ENCODE data around the gene HES7.

The HES7 gene

GRCh38 chr17:8141741-8142140, 17.8 kb upstream of the HES7 start:
- H3K4me3 ChIP-seq (replicated peaks; ENCODE audit: low read depth, low read length) = no peak overlapping the region
- TF ChIP-seq, protein P1, sequence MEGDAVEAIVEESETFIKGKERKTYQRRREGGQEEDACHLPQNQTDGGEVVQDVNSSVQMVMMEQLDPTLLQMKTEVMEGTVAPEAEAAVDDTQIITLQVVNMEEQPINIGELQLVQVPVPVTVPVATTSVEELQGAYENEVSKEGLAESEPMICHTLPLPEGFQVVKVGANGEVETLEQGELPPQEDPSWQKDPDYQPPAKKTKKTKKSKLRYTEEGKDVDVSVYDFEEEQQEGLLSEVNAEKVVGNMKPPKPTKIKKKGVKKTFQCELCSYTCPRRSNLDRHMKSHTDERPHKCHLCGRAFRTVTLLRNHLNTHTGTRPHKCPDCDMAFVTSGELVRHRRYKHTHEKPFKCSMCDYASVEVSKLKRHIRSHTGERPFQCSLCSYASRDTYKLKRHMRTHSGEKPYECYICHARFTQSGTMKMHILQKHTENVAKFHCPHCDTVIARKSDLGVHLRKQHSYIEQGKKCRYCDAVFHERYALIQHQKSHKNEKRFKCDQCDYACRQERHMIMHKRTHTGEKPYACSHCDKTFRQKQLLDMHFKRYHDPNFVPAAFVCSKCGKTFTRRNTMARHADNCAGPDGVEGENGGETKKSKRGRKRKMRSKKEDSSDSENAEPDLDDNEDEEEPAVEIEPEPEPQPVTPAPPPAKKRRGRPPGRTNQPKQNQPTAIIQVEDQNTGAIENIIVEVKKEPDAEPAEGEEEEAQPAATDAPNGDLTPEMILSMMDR (IDR thresholded peaks at IDR 0.05; ENCODE audit: low read length, missing control alignments) = no peak
- no peak for DNase-seq (ENCODE audit: low read depth)

DNA sequence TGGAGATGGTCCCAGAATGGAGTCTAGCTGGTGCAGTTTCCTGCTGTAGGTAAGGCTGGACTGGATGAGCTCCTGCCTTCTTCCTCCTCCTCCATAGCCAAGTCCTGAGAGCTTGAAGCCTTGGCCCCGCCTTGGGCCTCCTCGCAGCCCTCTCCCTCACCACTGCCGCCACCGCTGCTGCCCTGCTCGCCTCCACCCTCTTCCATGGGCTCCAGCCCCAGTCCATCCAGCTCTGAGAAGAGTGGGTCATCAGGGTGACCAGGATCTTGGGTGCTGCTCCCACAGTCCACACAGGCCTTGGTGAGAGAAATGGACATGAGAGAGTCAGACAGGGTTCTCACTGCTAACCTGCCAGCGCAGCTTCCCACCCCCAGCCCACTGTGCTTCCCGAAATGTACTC, 17.1 kb upstream of the HES7 start:
- no peak overlapping the region for H3K4me3 ChIP-seq (replicated peaks; ENCODE audit: low read depth, low read length)
- TF ChIP-seq, protein P1 (IDR thresholded peaks at IDR 0.05; ENCODE audit: low read length, missing control alignments) = no peak
- no peak for DNase-seq (ENCODE audit: low read depth)

DNA sequence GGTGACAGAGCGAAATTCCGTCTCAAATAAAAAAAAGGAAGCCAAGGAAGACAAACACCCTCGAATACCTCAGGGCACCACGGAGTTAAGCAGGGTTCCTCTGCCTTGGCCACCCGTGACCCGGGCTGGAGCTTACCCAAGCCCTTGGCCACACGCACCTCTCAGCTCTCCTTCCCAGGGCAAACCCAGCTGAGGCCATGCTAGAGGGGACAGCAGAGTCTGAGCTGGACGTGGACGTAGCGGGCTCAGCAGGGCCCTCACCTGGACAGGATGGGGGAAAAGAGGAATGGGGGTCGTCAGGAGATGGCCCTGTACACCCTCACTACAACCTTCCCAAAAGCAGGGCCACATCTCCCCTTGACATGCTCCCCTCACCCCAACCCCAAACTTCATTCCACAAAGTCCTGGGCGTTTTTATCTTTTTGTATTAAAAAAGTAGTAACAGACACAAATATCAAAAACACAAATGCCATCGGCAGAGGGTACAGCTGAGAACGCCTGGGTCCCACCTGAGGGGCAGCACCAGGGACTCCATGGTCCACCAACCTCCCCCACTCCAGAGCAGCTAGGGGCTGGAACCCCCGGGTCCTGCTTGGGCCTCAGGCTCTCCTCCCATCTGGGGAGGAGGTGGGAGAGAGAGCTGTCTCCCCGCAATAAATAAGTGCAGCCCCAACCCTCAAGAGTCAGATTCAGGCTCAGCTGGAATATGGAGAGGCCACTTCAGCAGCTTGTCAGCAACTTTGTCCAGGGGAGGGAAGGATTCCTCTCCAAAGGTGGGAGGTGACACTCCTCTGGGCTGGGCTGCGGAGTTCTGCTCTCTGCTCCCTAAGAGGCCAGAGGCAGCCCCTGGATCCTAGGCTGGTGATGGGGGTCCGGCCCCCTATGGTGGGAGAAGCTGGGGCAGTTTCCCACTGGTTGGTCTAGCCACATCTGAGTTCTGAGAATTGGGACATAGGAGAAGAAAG, 16.4 kb upstream of the HES7 start:
- no peak overlapping the region for H3K4me3 ChIP-seq (replicated peaks; ENCODE audit: low read depth, low read length)
- DNase-seq (ENCODE audit: low read depth) = no peak
- TF ChIP-seq, protein P1 (IDR thresholded peaks at IDR 0.05; ENCODE audit: low read length, missing control alignments) = no peak

- DNase-seq (ENCODE audit: low read depth) = peak; percentile 98
- TF ChIP-seq, protein P1 (IDR thresholded peaks at IDR 0.05; ENCODE audit: low read length, missing control alignments) = peak; percentile 91
- peak overlapping the region; percentile 44 for H3K4me3 ChIP-seq (replicated peaks; ENCODE audit: low read depth, low read length)
These were observed 14.9 kb upstream of the HES7 start for GRCh38 chr17:8138672-8139371.

GRCh38 chr17:8138374-8138671, 14.4 kb upstream of the HES7 start:
- peak overlapping the region; percentile 39 for H3K4me3 ChIP-seq (replicated peaks; ENCODE audit: low read depth, low read length)
- no peak for DNase-seq (ENCODE audit: low read depth)
- TF ChIP-seq, protein P1 (IDR thresholded peaks at IDR 0.05; ENCODE audit: low read length, missing control alignments) = no peak

GRCh38 chr17:8137645-8138373, 13.9 kb upstream of the HES7 start:
- DNase-seq (ENCODE audit: low read depth) = no peak
- peak overlapping the region; percentile 39 for H3K4me3 ChIP-seq (replicated peaks; ENCODE audit: low read depth, low read length)
- TF ChIP-seq, protein P1 (IDR thresholded peaks at IDR 0.05; ENCODE audit: low read length, missing control alignments) = no peak
